SJSA1 (cell line): ENCODE results near the gene KSR2. TPM values are rescaled to one million over a fixed set of nuclear protein-coding genes. Genes with fewer than 3 reads are reported as not detected.

Experiments
- DNase-seq, 2 experiments: peaks; one replicate each; pipeline ENCODE4 v3.0.0-alpha.2; 2015 to 2020; ENCODE audit warnings: low spot score in 2 of 2, low read depth in 1 of 2
- H3K27ac ChIP-seq: fragments of 250-450 bp; sonication (Bioruptor Pico); 2 replicates; pipeline ENCODE4 v1.5.1; 2020; ENCODE audit warnings: mild to moderate bottlenecking, moderate library complexity
- H3K27me3 ChIP-seq: fragments of 250-450 bp; sonication (Bioruptor Pico); replicated peaks from 2 replicates; pipeline ENCODE4 v1.5.1; 2020; ENCODE audit warnings: mild to moderate bottlenecking, moderate library complexity
- H3K36me3 ChIP-seq: fragments of 250-450 bp; sonication (Bioruptor Pico); 2 replicates; pipeline ENCODE4 v1.5.1; 2020; ENCODE audit warnings: mild to moderate bottlenecking
- H3K4me1 ChIP-seq: fragments of 250-450 bp; sonication (Bioruptor Pico); replicated peaks from 2 replicates; pipeline ENCODE4 v1.6.1; 2021; ENCODE audit warnings: mild to moderate bottlenecking
- H3K4me3 ChIP-seq: fragments of 250-450 bp; sonication (Bioruptor Pico); 2 replicates; pipeline ENCODE4 v1.5.1; 2020; ENCODE audit warnings: mild to moderate bottlenecking
- H3K9me3 ChIP-seq: fragments of 250-450 bp; sonication (Bioruptor Pico); replicated peaks from 2 replicates; pipeline ENCODE4 v1.5.1; 2020; ENCODE audit warnings: mild to moderate bottlenecking
- total RNA-seq: library from RNA; depleted of rRNA; stranded (reverse); fragments of >200 nt; shearing (Covaris generic); gene quantifications from 2 replicates; pipeline ENCODE4 v1.2.3, GENCODE V29; 2014

Gene KSR2
- total RNA-seq, 1 experiment from 2014 or later, result 0.03 TPM

DNA sequence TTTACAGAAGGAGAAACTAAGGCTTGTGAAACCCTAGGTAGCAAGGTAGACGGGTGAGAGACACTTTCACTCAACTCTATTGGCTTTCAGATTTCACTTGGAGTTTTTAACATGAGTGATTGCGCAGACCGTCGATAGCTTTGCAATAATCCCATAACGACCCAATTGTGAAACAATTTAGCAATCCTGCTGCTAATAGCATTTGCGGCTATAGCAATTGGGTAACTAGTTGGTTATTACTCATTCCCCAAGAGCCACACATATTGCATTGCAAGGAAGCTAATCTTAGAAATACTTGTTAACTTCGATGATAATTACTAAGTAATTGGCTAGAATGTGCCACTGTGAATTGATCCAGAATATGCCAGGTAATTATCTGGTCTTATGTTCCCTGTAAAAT lies 447.4 kb downstream of the KSR2 start:
- Histone ChIP-seq H3K27ac (no peak overlapping the region), H3K36me3 (no peaks in the 10 kb centered on the region), H3K4me3 (no peak overlapping the region), H3K9me3 (no peaks in the 10 kb centered on the region), H3K4me1 (no peaks in the 10 kb centered on the region), H3K27me3 (no peaks in the 10 kb centered on the region)
- DNase-seq, result no peak

DNA sequence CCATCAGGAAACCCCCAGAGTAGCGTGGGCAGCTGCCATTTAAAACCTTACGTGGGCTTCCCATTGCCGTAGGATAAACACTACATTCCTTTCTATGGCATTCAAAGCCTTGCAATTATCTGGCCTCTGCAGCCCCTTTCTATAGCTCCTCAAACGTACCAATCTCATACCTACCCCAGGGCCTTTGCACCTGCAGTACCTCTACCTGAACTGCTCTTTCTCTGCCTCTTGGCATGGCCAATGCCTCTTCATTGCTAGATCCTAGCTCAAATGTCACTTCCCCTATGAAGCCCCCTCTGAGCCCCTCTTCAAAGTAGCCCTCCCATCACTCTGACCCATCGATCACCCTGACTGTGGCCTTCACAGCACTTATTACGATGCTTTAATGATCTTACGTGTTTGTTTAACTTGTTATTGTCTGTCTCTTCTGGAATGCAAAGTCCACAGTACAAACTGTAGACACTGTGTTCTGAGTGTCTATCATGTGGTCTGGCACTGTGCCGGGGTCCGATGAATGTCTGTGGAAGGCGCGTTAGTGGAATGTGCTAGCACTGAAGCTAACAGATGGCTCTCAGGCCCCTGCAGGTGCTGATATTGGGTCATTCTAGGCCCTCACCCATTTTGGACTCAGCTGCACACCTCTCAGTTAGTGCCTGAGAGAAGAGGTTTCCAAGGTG lies 450.1 kb downstream of the KSR2 start:
- no peak for DNase-seq
- Histone ChIP-seq H3K36me3 (no peaks in the 10 kb centered on the region), H3K4me1 (no peaks in the 10 kb centered on the region), H3K27me3 (no peaks in the 10 kb centered on the region), H3K27ac (no peak overlapping the region), H3K9me3 (no peaks in the 10 kb centered on the region), H3K4me3 (no peak overlapping the region)

DNA sequence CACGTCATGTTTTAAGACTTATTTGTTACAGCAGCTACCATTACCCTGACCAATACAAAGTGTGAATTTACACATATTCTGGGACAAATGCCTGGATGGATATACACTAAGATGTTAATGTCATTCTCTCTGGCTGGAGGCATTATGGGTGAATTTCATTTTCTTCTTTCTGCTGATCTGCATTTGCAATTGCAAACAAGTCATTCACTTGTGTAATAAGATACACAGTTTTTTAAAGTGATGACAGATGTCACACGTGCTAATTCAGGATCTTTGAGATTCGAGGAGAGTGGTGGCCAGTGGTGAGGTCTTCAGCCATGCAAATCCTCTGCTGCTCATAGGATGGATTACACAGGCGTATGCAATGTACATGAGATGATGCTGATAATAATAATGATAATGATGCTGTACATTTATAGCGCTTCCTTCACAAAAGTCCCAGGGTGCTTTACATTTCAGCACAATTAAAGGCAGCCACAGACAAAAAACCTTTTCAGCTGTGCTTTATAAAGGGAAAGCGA lies 451.5 kb downstream of the KSR2 start:
- H3K36me3 ChIP-seq, result no peaks in the 10 kb centered on the region
- no peaks in the 10 kb centered on the region for H3K27me3 ChIP-seq
- no peaks in the 10 kb centered on the region for H3K4me1 ChIP-seq
- H3K9me3 ChIP-seq, result no peaks in the 10 kb centered on the region
- no peak overlapping the region for H3K4me3 ChIP-seq
- no peak for DNase-seq
- H3K27ac ChIP-seq, result no peak overlapping the region

GRCh38 chr12:117516034-117516433 lies 452.8 kb downstream of the KSR2 start:
- Histone ChIP-seq H3K9me3 (no peaks in the 10 kb centered on the region), H3K4me3 (no peak overlapping the region), H3K27me3 (no peaks in the 10 kb centered on the region), H3K36me3 (no peaks in the 10 kb centered on the region), H3K27ac (no peak overlapping the region), H3K4me1 (no peaks in the 10 kb centered on the region)
- DNase-seq, result no peak

GRCh38 chr12:117514016-117514415 lies 454.8 kb downstream of the KSR2 start:
- no peak for DNase-seq
- H3K4me1 ChIP-seq, result no peaks in the 10 kb centered on the region
- H3K36me3 ChIP-seq, result no peaks in the 10 kb centered on the region
- H3K27me3 ChIP-seq, result no peaks in the 10 kb centered on the region
- H3K27ac ChIP-seq, result no peak overlapping the region
- H3K9me3 ChIP-seq, result no peaks in the 10 kb centered on the region
- H3K4me3 ChIP-seq, result no peak overlapping the region

GRCh38 chr12:117513353-117513752 lies 455.4 kb downstream of the KSR2 start:
- H3K4me1 ChIP-seq, result no peaks in the 10 kb centered on the region
- H3K36me3 ChIP-seq, result no peaks in the 10 kb centered on the region
- DNase-seq, result no peak
- no peaks in the 10 kb centered on the region for H3K9me3 ChIP-seq
- no peak overlapping the region for H3K27ac ChIP-seq
- no peak overlapping the region for H3K4me3 ChIP-seq
- H3K27me3 ChIP-seq, result no peaks in the 10 kb centered on the region

DNA sequence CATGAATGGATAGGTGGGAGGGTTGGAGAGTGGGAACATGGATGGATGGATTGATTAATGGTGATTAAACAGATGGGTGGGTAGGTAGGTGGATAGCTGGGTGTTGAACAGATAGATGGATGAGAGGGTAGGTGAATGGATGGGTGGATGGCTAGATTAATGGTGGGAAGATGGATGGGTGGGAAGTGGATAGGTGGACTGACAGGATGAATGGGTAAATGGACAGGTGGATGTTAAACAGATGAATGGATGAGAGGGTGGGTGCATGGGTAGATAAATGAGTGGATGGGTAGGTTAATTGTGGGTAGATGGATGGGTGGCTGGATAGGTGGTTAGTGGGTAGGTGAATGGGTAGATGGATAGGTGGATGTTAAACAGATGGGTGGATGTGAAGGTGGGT lies 460.3 kb downstream of the KSR2 start:
- Histone ChIP-seq H3K27ac (no peak overlapping the region), H3K4me1 (no peaks in the 10 kb centered on the region), H3K27me3 (no peaks in the 10 kb centered on the region), H3K4me3 (no peak overlapping the region), H3K36me3 (no peaks in the 10 kb centered on the region), H3K9me3 (no peaks in the 10 kb centered on the region)
- DNase-seq, result no peak

DNA sequence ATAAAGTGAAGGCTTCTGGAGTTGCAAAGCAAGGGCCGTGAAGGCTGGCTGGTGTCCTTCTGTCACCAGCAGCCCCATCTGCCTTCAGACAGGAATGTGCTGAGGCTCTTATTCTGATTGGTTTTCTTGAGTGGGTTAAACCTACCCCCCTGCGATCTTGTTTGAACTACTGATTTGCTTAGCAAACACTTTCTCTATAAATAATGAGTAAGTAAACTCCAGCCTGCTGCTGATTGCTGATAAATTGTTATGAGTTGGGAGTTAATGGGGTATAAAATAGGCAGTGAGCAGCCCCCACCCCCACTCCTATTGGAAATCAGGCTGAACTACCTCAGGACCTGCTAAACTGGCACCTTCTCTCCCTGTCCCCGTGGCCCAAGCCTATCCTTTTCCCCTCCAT lies 461.2 kb downstream of the KSR2 start:
- no peaks in the 10 kb centered on the region for H3K27me3 ChIP-seq
- no peak overlapping the region for H3K4me3 ChIP-seq
- no peak overlapping the region for H3K27ac ChIP-seq
- no peak for DNase-seq
- H3K36me3 ChIP-seq, result no peaks in the 10 kb centered on the region
- H3K4me1 ChIP-seq, result no peaks in the 10 kb centered on the region
- H3K9me3 ChIP-seq, result no peaks in the 10 kb centered on the region

DNA sequence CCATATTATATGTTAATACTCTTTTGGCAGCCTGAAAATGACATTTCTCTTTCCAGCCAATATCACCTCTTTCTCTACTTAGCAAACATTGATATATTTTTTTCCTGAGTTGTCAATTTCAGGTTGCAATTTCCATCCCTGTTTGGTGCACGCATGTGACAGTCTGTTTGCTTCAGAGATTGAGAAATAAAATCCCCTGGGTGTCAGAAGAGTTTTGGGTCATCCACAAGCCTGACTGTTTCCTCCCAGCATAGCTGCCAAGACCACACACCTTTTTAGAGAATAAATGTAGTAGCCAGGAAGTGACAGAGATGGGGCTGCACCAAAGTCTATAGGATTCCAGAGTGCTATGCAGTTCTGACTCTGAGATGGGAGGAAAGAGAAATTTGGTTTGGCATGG lies 462.5 kb downstream of the KSR2 start:
- no peaks in the 10 kb centered on the region for H3K36me3 ChIP-seq
- no peaks in the 10 kb centered on the region for H3K9me3 ChIP-seq
- no peak overlapping the region for H3K27ac ChIP-seq
- H3K4me3 ChIP-seq, result no peak overlapping the region
- no peaks in the 10 kb centered on the region for H3K27me3 ChIP-seq
- no peaks in the 10 kb centered on the region for H3K4me1 ChIP-seq
- DNase-seq, result no peak

DNA sequence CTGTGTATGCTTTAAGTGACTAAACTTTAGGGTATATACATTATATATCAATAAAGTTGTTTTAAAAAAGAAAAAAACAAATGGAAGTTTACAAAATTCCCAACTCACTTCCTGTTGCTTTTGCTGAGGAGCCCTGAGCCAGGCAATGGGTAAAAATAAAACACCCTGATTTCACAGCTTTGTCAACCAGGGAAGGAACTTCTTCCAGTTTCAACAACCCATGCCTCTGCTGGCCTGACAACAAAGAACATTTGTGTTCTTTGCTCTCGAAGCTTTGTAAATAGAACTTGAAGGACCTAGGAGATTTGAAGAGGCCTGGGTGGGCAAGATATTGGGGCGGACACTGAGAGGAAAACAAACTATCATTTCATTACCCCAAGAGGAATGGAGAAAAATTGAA lies 466.2 kb downstream of the KSR2 start:
- no peaks in the 10 kb centered on the region for H3K9me3 ChIP-seq
- DNase-seq, result no peak

GRCh38 chr12:117502233-117502632 lies 466.6 kb downstream of the KSR2 start:
- DNase-seq, result no peak
- Histone ChIP-seq H3K27ac (no peak overlapping the region), H3K4me3 (no peak overlapping the region), H3K27me3 (no peaks in the 10 kb centered on the region), H3K4me1 (no peaks in the 10 kb centered on the region), H3K36me3 (no peaks in the 10 kb centered on the region), H3K9me3 (no peaks in the 10 kb centered on the region)

More for the DNA sequence above, 466.2 kb downstream of the KSR2 start:
- no peaks in the 10 kb centered on the region for H3K4me1 ChIP-seq
- no peak overlapping the region for H3K27ac ChIP-seq
- no peak overlapping the region for H3K4me3 ChIP-seq
- no peaks in the 10 kb centered on the region for H3K36me3 ChIP-seq
- H3K27me3 ChIP-seq, result no peaks in the 10 kb centered on the region

GRCh38 chr12:117501076-117501869 lies 467.5 kb downstream of the KSR2 start:
- Histone ChIP-seq H3K27me3 (no peaks in the 10 kb centered on the region), H3K36me3 (no peaks in the 10 kb centered on the region), H3K4me3 (no peak overlapping the region), H3K4me1 (no peaks in the 10 kb centered on the region), H3K9me3 (no peaks in the 10 kb centered on the region), H3K27ac (no peak overlapping the region)
- DNase-seq, result no peak

DNA sequence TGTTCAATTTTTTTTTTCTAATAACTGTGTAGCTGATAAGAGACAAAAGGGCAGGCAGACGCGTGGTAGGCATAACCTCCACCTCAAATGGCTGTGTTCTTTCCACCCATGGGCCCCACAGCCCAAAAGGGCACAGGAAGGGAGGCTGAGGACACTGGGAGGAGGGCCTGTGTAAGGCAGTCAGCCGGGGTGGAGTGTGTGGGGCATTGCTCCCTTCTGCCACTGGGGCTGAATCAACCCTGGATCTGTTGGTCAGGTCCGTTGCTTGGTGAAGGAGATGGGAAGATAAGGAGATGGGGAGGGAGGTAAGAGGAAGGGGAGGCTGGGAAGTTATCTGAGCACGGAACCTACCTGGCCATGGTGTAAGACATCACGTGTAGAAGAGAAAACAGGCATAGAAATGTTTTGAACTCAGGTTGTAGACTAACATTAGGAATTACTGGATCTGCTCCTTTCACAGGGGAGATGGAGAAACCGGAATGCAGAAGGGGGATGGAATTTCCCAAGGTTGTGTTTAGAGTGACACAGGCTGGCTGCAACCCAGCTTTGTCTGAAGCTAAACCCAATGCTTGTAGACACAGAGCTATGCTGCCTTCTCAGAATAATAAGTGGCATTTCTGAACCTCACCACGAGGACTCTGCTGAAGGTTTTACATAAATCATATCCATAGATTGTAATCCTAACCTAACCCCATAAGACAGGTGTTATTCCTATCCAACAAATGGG lies 468.9 kb downstream of the KSR2 start:
- H3K36me3 ChIP-seq, result no peaks in the 10 kb centered on the region
- no peak for DNase-seq

DNA sequence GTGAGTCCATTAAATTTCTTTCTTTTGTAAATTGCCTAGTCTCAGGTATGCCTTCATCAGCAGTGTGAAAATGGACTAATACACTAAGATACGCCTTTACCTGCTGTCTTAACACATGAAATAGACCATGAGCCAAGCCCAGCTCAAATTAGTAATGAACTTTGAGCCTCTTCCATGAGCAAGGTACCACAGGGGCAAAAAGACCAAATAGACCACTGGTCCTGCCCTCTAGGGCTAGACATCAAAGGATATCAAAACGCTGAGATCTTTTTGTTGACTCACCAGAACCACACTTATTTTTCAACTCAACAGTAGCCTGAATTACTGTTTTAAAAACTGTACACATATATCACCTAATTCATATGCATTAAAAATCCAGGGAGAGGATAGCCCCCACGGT lies 469.9 kb downstream of the KSR2 start:
- H3K36me3 ChIP-seq, result no peaks in the 10 kb centered on the region
- H3K4me3 ChIP-seq, result no peak overlapping the region
- H3K27ac ChIP-seq, result no peak overlapping the region
- H3K4me1 ChIP-seq, result no peaks in the 10 kb centered on the region
- DNase-seq, result no peak
- no peaks in the 10 kb centered on the region for H3K27me3 ChIP-seq
- H3K9me3 ChIP-seq, result no peaks in the 10 kb centered on the region

More for the DNA sequence above, 468.9 kb downstream of the KSR2 start:
- no peaks in the 10 kb centered on the region for H3K9me3 ChIP-seq
- no peak overlapping the region for H3K27ac ChIP-seq
- H3K4me1 ChIP-seq, result no peaks in the 10 kb centered on the region
- H3K4me3 ChIP-seq, result no peak overlapping the region
- no peaks in the 10 kb centered on the region for H3K27me3 ChIP-seq
